ENCODE results near the gene MVB12B.

DNA sequence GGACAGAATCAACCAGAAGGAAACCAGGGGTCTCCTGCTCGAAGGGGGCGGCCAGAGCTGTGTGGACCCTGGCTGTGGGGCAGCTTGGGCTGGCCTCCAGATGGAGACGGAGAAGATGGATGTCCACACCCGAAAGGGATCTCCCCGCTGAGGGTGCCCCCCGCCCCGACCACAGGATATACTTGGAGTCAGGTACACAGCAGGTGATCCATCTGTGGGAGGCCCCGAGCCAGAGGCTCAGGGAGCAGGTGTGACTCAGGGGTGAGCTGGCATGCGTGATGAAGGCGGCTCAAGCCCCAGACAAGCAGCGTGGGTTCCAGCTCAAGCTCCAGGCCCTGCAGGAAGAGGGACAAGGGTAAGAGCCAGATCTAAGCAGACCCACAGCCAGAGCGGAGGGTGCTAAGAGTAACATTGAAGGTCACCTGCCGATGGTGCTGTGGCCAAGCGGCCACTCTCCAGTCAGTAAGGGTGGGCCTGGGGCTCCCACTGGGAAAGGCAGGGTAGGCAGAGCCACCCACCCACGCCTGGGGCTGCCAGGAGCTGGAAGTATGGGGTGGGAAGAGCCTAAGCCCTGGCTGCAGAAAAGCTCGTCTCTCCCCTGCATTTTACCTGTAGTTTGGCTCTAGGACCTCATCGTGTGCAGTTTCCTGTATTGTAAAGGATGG lies 30.6 kb upstream of the MVB12B start:
- TF ChIP-seq CTCF (IDR thresholded peaks at IDR 0.05 in 4 of 5, conservative IDR thresholded peaks at IDR 0.05 in 1 of 5): no peak
- TF ChIP-seq POLR2A (IDR thresholded peaks at IDR 0.05): no peak
